Hepatocyte (in vitro differentiated cells): ENCODE measurements around the gene DUSP28.

Experiments used
- EZH2 ChIP-seq: fragments of 200-600 bp; sonication (generic); IDR thresholded peaks from 2 replicates; pipeline ENCODE4 v1.6.1; 2016; ENCODE audit warnings: antibody characterized with exemption, mild to moderate bottlenecking, borderline replicate concordance
- TF ChIP-seq, protein P1 (sequence below): fragments of 200-600 bp; sonication (generic); IDR thresholded peaks from 2 replicates; pipeline ENCODE4 v1.5.1; 2016; ENCODE audit warnings: antibody characterized with exemption, mild to moderate bottlenecking; ENCODE audit not compliant: poor library complexity

- TF ChIP-seq, protein P1, sequence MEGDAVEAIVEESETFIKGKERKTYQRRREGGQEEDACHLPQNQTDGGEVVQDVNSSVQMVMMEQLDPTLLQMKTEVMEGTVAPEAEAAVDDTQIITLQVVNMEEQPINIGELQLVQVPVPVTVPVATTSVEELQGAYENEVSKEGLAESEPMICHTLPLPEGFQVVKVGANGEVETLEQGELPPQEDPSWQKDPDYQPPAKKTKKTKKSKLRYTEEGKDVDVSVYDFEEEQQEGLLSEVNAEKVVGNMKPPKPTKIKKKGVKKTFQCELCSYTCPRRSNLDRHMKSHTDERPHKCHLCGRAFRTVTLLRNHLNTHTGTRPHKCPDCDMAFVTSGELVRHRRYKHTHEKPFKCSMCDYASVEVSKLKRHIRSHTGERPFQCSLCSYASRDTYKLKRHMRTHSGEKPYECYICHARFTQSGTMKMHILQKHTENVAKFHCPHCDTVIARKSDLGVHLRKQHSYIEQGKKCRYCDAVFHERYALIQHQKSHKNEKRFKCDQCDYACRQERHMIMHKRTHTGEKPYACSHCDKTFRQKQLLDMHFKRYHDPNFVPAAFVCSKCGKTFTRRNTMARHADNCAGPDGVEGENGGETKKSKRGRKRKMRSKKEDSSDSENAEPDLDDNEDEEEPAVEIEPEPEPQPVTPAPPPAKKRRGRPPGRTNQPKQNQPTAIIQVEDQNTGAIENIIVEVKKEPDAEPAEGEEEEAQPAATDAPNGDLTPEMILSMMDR, result no peak
- no peak for TF ChIP-seq EZH2
Observed at GRCh38 chr2:240601061-240601830, 41.1 kb downstream of the DUSP28 start.
